Brain microvascular endothelial cell (primary cell): ENCODE data around the gene SDK2.

ENCODE experiments used
- DNase-seq: peaks from one replicate; pipeline ENCODE4 v3.0.0-alpha.2; 2020
- H3K27ac ChIP-seq: fragments of 250-450 bp; sonication (Bioruptor Pico); 2 replicates; pipeline ENCODE4 v1.5.1; 2020; ENCODE audit warnings: mild to moderate bottlenecking, moderate library complexity
- H3K27me3 ChIP-seq: fragments of 250-450 bp; sonication (Bioruptor Pico); replicated peaks from 2 replicates; pipeline ENCODE4 v1.5.1; 2020; ENCODE audit warnings: mild to moderate bottlenecking
- H3K36me3 ChIP-seq: fragments of 250-450 bp; sonication (Bioruptor Pico); replicated peaks from 2 replicates; pipeline ENCODE4 v1.5.1; 2020; ENCODE audit warnings: mild to moderate bottlenecking
- H3K4me3 ChIP-seq: 2 replicates; pipeline ENCODE4 v1.5.1; 2011; ENCODE audit warnings: low read depth, mild to moderate bottlenecking, control low read depth, low read length, moderate library complexity
- CTCF ChIP-seq: IDR thresholded peaks from 2 replicates; pipeline ENCODE4 v1.5.1; 2011; ENCODE audit warnings: low read depth, mild to moderate bottlenecking, moderate library complexity, low read length, control low read depth, inconsistent platforms; ENCODE audit errors: missing control alignments
- in situ Hi-C: cut with HindIII; loops from 2 replicates; pipeline ENCODE4 v1.10.0; 2017; ENCODE audit warnings: low sequenced_read_pairs, low pct_ligation_motif_present

SDK2 gene

GRCh38 chr17:73544333-73544732 is 99.9 kb downstream of the SDK2 start:
- Histone ChIP-seq H3K27ac (no peak overlapping the region), H3K4me3 (no peak overlapping the region), H3K36me3 (no peaks in the 10 kb centered on the region), H3K27me3 (no peaks in the 10 kb centered on the region)
- DNase-seq = no peak
- in situ Hi-C loops = no loop called here
- no peak for TF ChIP-seq CTCF

- Histone ChIP-seq H3K36me3 (no peaks in the 10 kb centered on the region), H3K27ac (no peak overlapping the region), H3K27me3 (no peaks in the 10 kb centered on the region), H3K4me3 (no peak overlapping the region)
- TF ChIP-seq CTCF = no peak
- in situ Hi-C loops = no loop called here
- DNase-seq = no peak
These were observed 101.9 kb downstream of the SDK2 start for GRCh38 chr17:73542323-73542722.

- H3K4me3 ChIP-seq = no peak overlapping the region
- H3K27ac ChIP-seq = no peak overlapping the region
- no peak for TF ChIP-seq CTCF
- in situ Hi-C loops = no loop called here
- H3K36me3 ChIP-seq = no peaks in the 10 kb centered on the region
- DNase-seq = no peak
- no peaks in the 10 kb centered on the region for H3K27me3 ChIP-seq
These were observed 102.7 kb downstream of the SDK2 start for GRCh38 chr17:73541561-73541981.

- H3K27ac ChIP-seq = no peak overlapping the region
- H3K4me3 ChIP-seq = no peak overlapping the region
- in situ Hi-C loops = no loop called here
- H3K27me3 ChIP-seq = no peaks in the 10 kb centered on the region
- no peak for TF ChIP-seq CTCF
- no peaks in the 10 kb centered on the region for H3K36me3 ChIP-seq
- DNase-seq = no peak
These were observed 103.1 kb downstream of the SDK2 start for GRCh38 chr17:73541111-73541510.

GRCh38 chr17:73539166-73539565 is 105.1 kb downstream of the SDK2 start:
- in situ Hi-C loops = no loop called here
- H3K27ac ChIP-seq = no peak overlapping the region
- TF ChIP-seq CTCF = no peak

GRCh38 chr17:73538445-73538844 is 105.8 kb downstream of the SDK2 start:
- no peak for TF ChIP-seq CTCF

More at GRCh38 chr17:73539166-73539565, 105.1 kb downstream of the SDK2 start:
- DNase-seq = no peak
- Histone ChIP-seq H3K36me3 (no peaks in the 10 kb centered on the region), H3K4me3 (no peak overlapping the region), H3K27me3 (no peaks in the 10 kb centered on the region)

More at GRCh38 chr17:73538445-73538844, 105.8 kb downstream of the SDK2 start:
- in situ Hi-C loops = no loop called here
- H3K36me3 ChIP-seq = no peaks in the 10 kb centered on the region
- H3K4me3 ChIP-seq = no peak overlapping the region
- H3K27ac ChIP-seq = no peak overlapping the region
- H3K27me3 ChIP-seq = no peaks in the 10 kb centered on the region
- DNase-seq = no peak
